Trophoblast cell (in vitro differentiated cells and primary cell): Measurements from ENCODE around the gene UBR3.

Experiments used
- DNase-seq, 2 donors: peaks; one replicate each; pipeline ENCODE4 v3.0.0-alpha.2; 2016
- H2AFZ ChIP-seq: 2 replicates; pipeline ENCODE4 v1.6.1; 2013; ENCODE audit warnings: low read length, moderate library complexity, mild to moderate bottlenecking; ENCODE audit not compliant: insufficient read depth, poor library complexity
- H2AK5ac ChIP-seq: 2 replicates; pipeline ENCODE4 v1.6.1; 2013; ENCODE audit warnings: mild to moderate bottlenecking, low read length
- H2BK120ac ChIP-seq: 2 replicates; pipeline ENCODE4 v1.6.1; 2013; ENCODE audit warnings: low read length, mild to moderate bottlenecking, moderate library complexity; ENCODE audit not compliant: insufficient read depth, poor library complexity
- H2BK12ac ChIP-seq: 2 replicates; pipeline ENCODE4 v1.6.1; 2013; ENCODE audit warnings: mild to moderate bottlenecking, low read length, moderate library complexity
- H2BK5ac ChIP-seq: 2 replicates; pipeline ENCODE4 v1.6.1; 2013; ENCODE audit warnings: low read length, low read depth, moderate library complexity, mild to moderate bottlenecking; ENCODE audit not compliant: poor library complexity
- H3K14ac ChIP-seq: 2 replicates; pipeline ENCODE4 v1.6.1; 2013; ENCODE audit warnings: mild to moderate bottlenecking, low read length
- H3K18ac ChIP-seq: 2 replicates; pipeline ENCODE4 v1.6.1; 2013; ENCODE audit warnings: mild to moderate bottlenecking, low read length
- H3K23ac ChIP-seq: 2 replicates; pipeline ENCODE4 v1.6.1; 2013; ENCODE audit warnings: low read length
- H3K27ac ChIP-seq: 2 replicates; pipeline ENCODE4 v1.5.1; 2013; ENCODE audit warnings: low read depth, mild to moderate bottlenecking, inconsistent platforms, low read length, moderate library complexity
- H3K27me3 ChIP-seq: 2 replicates; pipeline ENCODE4 v1.6.1; 2013; ENCODE audit warnings: inconsistent platforms, mild to moderate bottlenecking, low read length, moderate library complexity; ENCODE audit not compliant: insufficient read depth
- H3K36me3 ChIP-seq, 2 experiments: 1 replicate in 1 of 2; 2 replicates in 1 of 2; pipeline ENCODE4 v1.6.1; 2013; ENCODE audit warnings: low read length in 2 of 2, mild to moderate bottlenecking in 2 of 2, moderate library complexity in 1 of 2; ENCODE audit not compliant: insufficient read depth in 2 of 2, control insufficient read depth in 1 of 2
- H3K4ac ChIP-seq: 2 replicates; pipeline ENCODE4 v1.6.1; 2013; ENCODE audit warnings: low read depth, mild to moderate bottlenecking, low read length, moderate library complexity
- H3K4me1 ChIP-seq, 2 experiments: 1 replicate in 1 of 2; 2 replicates in 1 of 2; pipeline ENCODE4 v1.6.1; 2013; ENCODE audit warnings: low read length in 2 of 2, mild to moderate bottlenecking in 2 of 2, moderate library complexity in 1 of 2; ENCODE audit not compliant: insufficient read depth in 2 of 2, control insufficient read depth in 1 of 2
- H3K4me2 ChIP-seq: 2 replicates; pipeline ENCODE4 v1.6.1; 2013; ENCODE audit warnings: inconsistent platforms, mild to moderate bottlenecking, low read length, moderate library complexity
- H3K4me3 ChIP-seq: 2 replicates; pipeline ENCODE4 v1.5.1; 2013; ENCODE audit warnings: mild to moderate bottlenecking, low read depth, low read length, inconsistent platforms
- H3K79me1 ChIP-seq: one replicate; pipeline ENCODE4 v1.6.1; 2013; ENCODE audit warnings: low read length
- H3K79me2 ChIP-seq: 2 replicates; pipeline ENCODE4 v1.6.1; 2013; ENCODE audit warnings: low read length, mild to moderate bottlenecking; ENCODE audit not compliant: control insufficient read depth, insufficient read depth, poor library complexity
- H3K9ac ChIP-seq: 2 replicates; pipeline ENCODE4 v1.6.1; 2013; ENCODE audit warnings: mild to moderate bottlenecking, low read length
- H3K9me3 ChIP-seq: 2 replicates; pipeline ENCODE4 v1.6.1; 2013; ENCODE audit warnings: low read depth, mild to moderate bottlenecking, control low read depth, inconsistent platforms, low read length; ENCODE audit not compliant: insufficient read depth
- H4K12ac ChIP-seq: 2 replicates; pipeline ENCODE4 v1.6.1; 2013; ENCODE audit warnings: low read depth, mild to moderate bottlenecking, low read length, moderate library complexity
- H4K8ac ChIP-seq: 2 replicates; pipeline ENCODE4 v1.6.1; 2013; ENCODE audit warnings: low read depth, mild to moderate bottlenecking, low read length, moderate library complexity
- H4K91ac ChIP-seq: one replicate; pipeline ENCODE4 v1.6.1; 2013; ENCODE audit warnings: low read depth, mild to moderate bottlenecking, low read length, moderate library complexity
- WGBS: extraction: QIAGEN DNeasy Blood & Tissue Kit; methylation state at CpG from one replicate; pipeline ENCODE4 v1.1.7; 2013; ENCODE audit warnings: missing lambda C conversion rate; ENCODE audit not compliant: insufficient read length, insufficient coverage; ENCODE audit errors: extremely low coverage; 5-methylcytosine and 5-hydroxymethylcytosine counted together

UBR3 gene

DNA sequence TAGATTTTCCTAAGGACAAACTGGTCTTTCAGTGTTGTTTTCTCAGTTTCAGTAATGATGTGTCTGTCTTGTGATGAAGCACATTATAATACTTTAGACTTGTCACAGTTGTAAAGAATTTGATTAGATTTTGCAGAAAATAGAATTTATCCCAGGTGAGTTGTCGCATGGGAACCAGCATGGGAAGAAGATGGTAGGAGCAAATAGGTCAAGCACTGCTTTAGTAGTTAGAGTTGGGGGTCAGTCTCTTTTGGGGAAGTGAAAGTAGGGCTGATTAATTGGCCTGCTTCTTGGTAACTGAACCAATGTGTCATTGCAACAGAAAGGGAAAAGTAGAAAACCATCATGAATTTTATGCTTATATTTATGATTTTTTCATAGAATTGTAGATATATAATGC lies 197.5 kb downstream of the UBR3 start:
- no peak overlapping the region for H4K91ac ChIP-seq
- H2AK5ac ChIP-seq = no peak overlapping the region
- no peak overlapping the region for H3K9ac ChIP-seq
- H2BK12ac ChIP-seq = no peak overlapping the region
- H3K36me3 ChIP-seq = no peaks in the 10 kb centered on the region
- no peak overlapping the region for H4K8ac ChIP-seq
- H3K4ac ChIP-seq = no peak overlapping the region
- H3K14ac ChIP-seq = no peak overlapping the region
- H3K18ac ChIP-seq = no peak overlapping the region
- no CpG with 5 or more reads among the region's 1 CpG for WGBS
- no peaks in the 10 kb centered on the region for H3K79me1 ChIP-seq
- DNase-seq = no peak
- H3K79me2 ChIP-seq = no peaks in the 10 kb centered on the region
- no peaks in the 10 kb centered on the region for H3K27me3 ChIP-seq
- no peak overlapping the region for H3K4me3 ChIP-seq
- H4K12ac ChIP-seq = no peak overlapping the region
- H3K4me2 ChIP-seq = no peak overlapping the region
- H2AFZ ChIP-seq = no peak overlapping the region
- no peak overlapping the region for H3K27ac ChIP-seq
- no peaks in the 10 kb centered on the region for H3K9me3 ChIP-seq
- no peak overlapping the region for H2BK120ac ChIP-seq
- no peak overlapping the region for H3K23ac ChIP-seq
- H3K4me1 ChIP-seq = no peaks in the 10 kb centered on the region
- no peak overlapping the region for H2BK5ac ChIP-seq

DNA sequence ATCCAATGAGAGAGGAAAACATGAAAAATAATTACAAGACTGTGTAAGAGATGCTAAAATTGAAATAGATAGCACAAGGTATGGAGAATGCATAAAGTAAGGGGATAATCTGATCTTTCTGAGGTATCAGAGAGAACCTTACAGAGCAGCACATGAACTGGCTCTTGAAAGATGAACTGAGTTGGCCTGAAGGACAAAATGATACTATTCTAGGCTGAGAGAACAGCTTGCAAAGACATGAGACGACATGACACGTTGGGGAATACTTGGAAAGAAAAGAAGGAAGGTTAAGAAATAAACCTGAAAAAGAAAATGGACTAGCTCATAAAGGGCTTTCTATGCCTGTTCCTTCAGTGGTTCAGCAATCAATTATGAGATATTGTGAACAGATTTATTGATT lies 198.0 kb downstream of the UBR3 start:
- H3K36me3 ChIP-seq = no peaks in the 10 kb centered on the region
- H3K79me1 ChIP-seq = no peaks in the 10 kb centered on the region

DNA sequence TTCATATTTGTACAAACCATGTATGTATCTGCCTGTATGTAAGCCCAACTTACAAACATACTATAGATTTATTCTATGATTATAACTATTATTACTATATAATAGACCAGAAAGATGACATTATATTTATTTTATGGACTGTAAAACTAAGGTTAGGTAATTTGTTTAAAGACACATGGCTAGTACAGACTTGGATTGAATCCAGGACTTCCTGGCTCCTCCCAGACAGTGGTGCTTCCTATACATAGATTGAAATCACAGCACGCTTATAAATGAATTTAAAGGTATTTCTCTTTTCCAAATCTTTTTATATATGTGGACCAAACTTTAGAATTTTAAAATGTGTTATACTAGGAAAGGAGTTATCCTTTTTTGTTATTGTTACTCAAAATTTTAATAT lies 199.1 kb downstream of the UBR3 start:
- Histone ChIP-seq H4K12ac (no peak overlapping the region), H2AK5ac (no peak overlapping the region), H3K36me3 (no peaks in the 10 kb centered on the region), H3K4me1 (no peaks in the 10 kb centered on the region), H4K8ac (no peak overlapping the region), H2BK5ac (no peak overlapping the region), H2AFZ (no peak overlapping the region), H3K18ac (no peak overlapping the region), H3K9ac (no peak overlapping the region), H4K91ac (no peak overlapping the region), H3K4me2 (no peak overlapping the region), H3K4ac (no peak overlapping the region), H3K79me2 (no peaks in the 10 kb centered on the region), H3K9me3 (no peaks in the 10 kb centered on the region), H3K4me3 (no peak overlapping the region), H3K79me1 (no peaks in the 10 kb centered on the region), H3K14ac (no peak overlapping the region), H3K27me3 (no peaks in the 10 kb centered on the region), H3K27ac (no peak overlapping the region), H3K23ac (no peak overlapping the region), H2BK12ac (no peak overlapping the region), H2BK120ac (no peak overlapping the region)
- no CpG with 5 or more reads among the region's 1 CpG for WGBS
- no peak for DNase-seq

More for the DNA sequence above, 198.0 kb downstream of the UBR3 start:
- Histone ChIP-seq H3K4ac (no peak overlapping the region), H2BK5ac (no peak overlapping the region), H3K9ac (no peak overlapping the region), H4K8ac (no peak overlapping the region), H3K14ac (no peak overlapping the region), H3K9me3 (no peaks in the 10 kb centered on the region), H3K18ac (no peak overlapping the region), H4K91ac (no peak overlapping the region), H3K4me1 (no peaks in the 10 kb centered on the region), H3K23ac (no peak overlapping the region), H3K27me3 (no peaks in the 10 kb centered on the region), H3K27ac (no peak overlapping the region), H3K79me2 (no peaks in the 10 kb centered on the region), H2BK120ac (no peak overlapping the region), H2AK5ac (no peak overlapping the region), H2BK12ac (no peak overlapping the region), H4K12ac (no peak overlapping the region), H3K4me2 (no peak overlapping the region), H3K4me3 (no peak overlapping the region), H2AFZ (no peak overlapping the region)
- no peak for DNase-seq
- WGBS = no CpG with 5 or more reads among the region's 2 CpGs

DNA sequence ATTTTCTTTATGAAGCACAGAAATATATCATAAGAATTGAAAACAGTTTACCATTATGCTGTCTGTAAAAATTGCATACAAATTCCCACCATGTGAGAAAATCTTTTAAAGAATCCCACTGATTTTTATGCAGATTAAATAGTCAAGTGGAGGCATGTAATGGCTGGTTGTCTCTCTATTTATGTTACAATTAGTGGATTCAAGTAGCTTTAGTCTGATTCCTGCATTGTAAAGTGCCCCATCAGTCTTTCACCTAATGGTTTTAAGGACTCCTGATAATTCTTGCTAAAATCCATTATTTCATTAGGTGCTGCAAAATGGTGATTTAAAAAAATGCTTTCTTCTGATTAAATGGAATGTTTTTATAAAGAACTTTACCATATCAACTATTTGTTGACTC lies 202.3 kb downstream of the UBR3 start:
- H4K8ac ChIP-seq = no peak overlapping the region
- no peaks in the 10 kb centered on the region for H3K27me3 ChIP-seq
- H3K4me2 ChIP-seq = no peak overlapping the region
- H2AK5ac ChIP-seq = no peak overlapping the region
- no peak overlapping the region for H3K9ac ChIP-seq
- no peak overlapping the region for H3K4me3 ChIP-seq
- H3K36me3 ChIP-seq = no peaks in the 10 kb centered on the region
- H3K18ac ChIP-seq = no peak overlapping the region
- no peak overlapping the region for H2AFZ ChIP-seq
- H3K9me3 ChIP-seq = no peaks in the 10 kb centered on the region
- H3K4me1 ChIP-seq = no peaks in the 10 kb centered on the region
- H4K91ac ChIP-seq = no peak overlapping the region
- no peak overlapping the region for H3K23ac ChIP-seq
- no peak overlapping the region for H2BK5ac ChIP-seq
- no peak overlapping the region for H3K27ac ChIP-seq
- no peak overlapping the region for H2BK12ac ChIP-seq
- H4K12ac ChIP-seq = no peak overlapping the region
- no peaks in the 10 kb centered on the region for H3K79me2 ChIP-seq
- no peak overlapping the region for H3K4ac ChIP-seq
- H3K79me1 ChIP-seq = no peaks in the 10 kb centered on the region
- no peak overlapping the region for H2BK120ac ChIP-seq
- no peak overlapping the region for H3K14ac ChIP-seq
- DNase-seq = no peak

DNA sequence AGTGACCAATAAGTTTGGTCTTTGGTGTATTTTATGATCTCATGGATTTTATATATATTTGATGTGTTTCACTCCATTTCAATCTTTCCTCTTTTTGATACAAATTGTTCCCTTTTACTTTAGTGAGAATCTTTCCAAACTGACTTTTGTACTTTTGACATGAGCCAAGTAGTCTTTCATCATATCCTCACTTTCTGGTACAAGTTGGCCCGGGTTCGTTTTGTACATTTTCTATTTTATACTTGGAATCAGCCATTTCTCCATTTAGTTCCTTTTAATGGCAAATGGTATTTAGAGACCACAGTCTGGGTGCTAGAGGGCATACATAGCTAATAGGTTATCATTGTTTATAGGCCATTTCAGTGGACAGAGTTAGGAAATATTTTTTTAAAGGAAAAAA lies 202.8 kb downstream of the UBR3 start:
- Histone ChIP-seq H2BK5ac (no peak overlapping the region), H3K4me3 (no peak overlapping the region), H3K36me3 (no peaks in the 10 kb centered on the region), H4K8ac (no peak overlapping the region), H3K79me1 (no peaks in the 10 kb centered on the region), H3K23ac (no peak overlapping the region), H3K27ac (no peak overlapping the region), H3K79me2 (no peaks in the 10 kb centered on the region), H2BK120ac (no peak overlapping the region), H2AK5ac (no peak overlapping the region), H3K4me1 (no peaks in the 10 kb centered on the region), H3K27me3 (no peaks in the 10 kb centered on the region), H3K9ac (no peak overlapping the region), H3K14ac (no peak overlapping the region), H4K12ac (no peak overlapping the region), H3K18ac (no peak overlapping the region), H2BK12ac (no peak overlapping the region), H3K9me3 (no peaks in the 10 kb centered on the region), H2AFZ (no peak overlapping the region), H3K4me2 (no peak overlapping the region), H4K91ac (no peak overlapping the region), H3K4ac (no peak overlapping the region)
- no CpG with 5 or more reads among the region's 2 CpGs for WGBS
- DNase-seq = no peak
